Muscle layer of duodenum (tissue), 2 donors: ENCODE results near the gene GULP1.
"Not testable (repeated sequence)": the region's sequence is repeated elsewhere in the genome, so short reads cannot be mapped to it uniquely, and the experiment has no call there.

Experiments used
- H3K27ac ChIP-seq: one replicate; pipeline ENCODE4 v1.7.0; 2013; ENCODE audit warnings: mild to moderate bottlenecking, low read length
- H3K27me3 ChIP-seq: one replicate; pipeline ENCODE4 v1.7.0; 2013; ENCODE audit warnings: low read depth, mild to moderate bottlenecking, control low read depth, low read length
- H3K36me3 ChIP-seq, 2 donors: one replicate each; pipeline ENCODE4 v1.7.0; 2013; ENCODE audit warnings: low read length in 2 of 2, control low read depth in 1 of 2, mild to moderate bottlenecking in 1 of 2; ENCODE audit not compliant: insufficient read depth in 2 of 2, control insufficient read depth in 1 of 2
- H3K4me1 ChIP-seq, 2 donors: one replicate each; pipeline ENCODE4 v1.7.0; 2013; ENCODE audit warnings: low read length in 2 of 2, mild to moderate bottlenecking in 2 of 2, control low read depth in 1 of 2, moderate library complexity in 1 of 2; ENCODE audit not compliant: insufficient read depth in 2 of 2, control insufficient read depth in 1 of 2
- H3K4me3 ChIP-seq, 2 donors: one replicate each; pipeline ENCODE4 v1.7.0; 2013; ENCODE audit warnings: low read length in 2 of 2, low read depth in 1 of 2, mild to moderate bottlenecking in 1 of 2
- H3K9me3 ChIP-seq, 2 donors: one replicate each; pipeline ENCODE4 v1.7.0; 2013; ENCODE audit warnings: low read length in 2 of 2, control low read depth in 1 of 2, mild to moderate bottlenecking in 1 of 2; ENCODE audit not compliant: control insufficient read depth in 1 of 2
- donor health status: healthy.

The GULP1 gene

DNA sequence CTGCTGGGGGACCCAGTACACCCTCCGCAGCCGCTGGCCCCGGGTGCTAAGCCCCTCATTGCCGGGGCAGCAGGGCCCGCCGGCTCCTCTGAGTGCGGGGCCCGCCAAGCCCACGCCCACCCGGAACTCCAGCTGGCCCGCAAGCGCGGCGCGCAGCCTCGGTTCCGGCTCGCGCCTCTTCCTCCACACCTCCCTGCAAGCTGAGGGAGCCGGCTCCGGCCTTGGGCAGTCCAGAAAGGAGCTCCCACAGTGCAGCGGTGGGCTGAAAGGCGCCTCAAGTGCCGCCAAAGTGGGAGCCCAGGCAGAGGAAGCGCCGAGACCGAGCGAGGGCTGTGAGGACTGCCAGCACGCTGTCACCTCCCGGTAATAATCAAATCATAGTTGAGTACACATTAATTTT lies 314.9 kb downstream of the GULP1 start:
- not testable (repeated sequence) for H3K4me1 ChIP-seq, H3K9me3 ChIP-seq, H3K36me3 ChIP-seq, H3K4me3 ChIP-seq, H3K27me3 ChIP-seq, H3K27ac ChIP-seq

- Histone ChIP-seq H3K27me3 (no peaks in the 10 kb centered on the region), H3K27ac (no peak overlapping the region), H3K4me3 (no peak overlapping the region), H3K9me3 (no peaks in the 10 kb centered on the region), H3K36me3 (no peaks in the 10 kb centered on the region), H3K4me1 (no peaks in the 10 kb centered on the region)
These were observed 315.8 kb downstream of the GULP1 start for GRCh38 chr2:188607501-188607900.

DNA sequence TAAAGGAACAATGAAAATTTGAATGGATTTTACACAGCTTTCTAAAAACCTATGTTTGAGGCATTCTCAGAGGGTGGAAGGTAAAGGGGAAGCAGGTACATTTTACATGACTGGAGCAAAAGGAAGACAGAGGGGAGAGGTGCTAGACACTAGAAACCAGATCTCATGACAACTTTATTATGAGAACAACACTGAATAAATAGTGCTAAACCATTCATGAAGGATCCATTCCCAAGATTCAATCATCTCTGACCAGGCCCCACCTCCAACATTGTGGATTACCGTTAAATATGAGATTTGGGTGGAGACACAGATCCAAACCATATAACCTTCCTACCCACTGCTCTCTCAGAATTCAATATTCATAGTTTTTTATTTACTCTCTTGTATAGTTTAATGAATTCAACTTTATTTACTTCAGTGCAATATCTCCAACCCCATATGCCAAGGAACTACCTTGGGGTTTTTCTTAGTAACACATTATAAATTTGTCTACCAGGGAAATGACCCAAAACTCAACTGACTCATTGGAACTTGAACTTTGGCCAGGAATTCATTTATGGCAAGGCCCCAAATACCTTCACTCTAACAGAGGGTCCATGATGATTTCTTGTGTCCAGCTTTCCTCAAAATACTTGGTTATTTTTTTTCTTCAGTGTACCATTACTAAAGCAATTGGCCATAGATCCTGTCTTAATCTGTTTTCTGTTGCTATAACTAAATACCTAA lies 317.8 kb downstream of the GULP1 start:
- no peaks in the 10 kb centered on the region for H3K9me3 ChIP-seq
- H3K36me3 ChIP-seq: no peaks in the 10 kb centered on the region
- H3K27ac ChIP-seq: no peak overlapping the region
- no peaks in the 10 kb centered on the region for H3K4me1 ChIP-seq
- H3K27me3 ChIP-seq: no peaks in the 10 kb centered on the region
- H3K4me3 ChIP-seq: no peak overlapping the region

DNA sequence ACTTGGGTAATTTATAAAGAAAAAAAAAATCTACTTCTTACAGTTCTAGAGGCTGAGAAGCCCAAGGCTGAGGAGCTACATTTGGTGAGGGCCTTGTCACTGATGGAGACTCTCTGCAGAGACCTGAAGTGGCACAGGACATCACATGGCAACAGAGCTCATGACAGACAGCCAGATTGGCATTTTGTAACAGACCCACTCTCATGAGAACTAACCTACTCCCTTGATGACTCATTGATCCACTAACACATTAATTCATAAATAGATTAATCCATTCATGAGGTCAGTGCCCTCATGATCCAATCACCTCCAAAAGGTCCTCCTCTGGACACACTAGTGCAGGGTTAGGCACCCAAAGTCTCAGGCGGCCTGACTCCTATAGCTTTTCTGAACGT lies 318.4 kb downstream of the GULP1 start:
- no peaks in the 10 kb centered on the region for H3K27me3 ChIP-seq
- no peak overlapping the region for H3K4me3 ChIP-seq
- H3K27ac ChIP-seq: no peak overlapping the region
- no peaks in the 10 kb centered on the region for H3K4me1 ChIP-seq
- no peaks in the 10 kb centered on the region for H3K36me3 ChIP-seq
- no peaks in the 10 kb centered on the region for H3K9me3 ChIP-seq

DNA sequence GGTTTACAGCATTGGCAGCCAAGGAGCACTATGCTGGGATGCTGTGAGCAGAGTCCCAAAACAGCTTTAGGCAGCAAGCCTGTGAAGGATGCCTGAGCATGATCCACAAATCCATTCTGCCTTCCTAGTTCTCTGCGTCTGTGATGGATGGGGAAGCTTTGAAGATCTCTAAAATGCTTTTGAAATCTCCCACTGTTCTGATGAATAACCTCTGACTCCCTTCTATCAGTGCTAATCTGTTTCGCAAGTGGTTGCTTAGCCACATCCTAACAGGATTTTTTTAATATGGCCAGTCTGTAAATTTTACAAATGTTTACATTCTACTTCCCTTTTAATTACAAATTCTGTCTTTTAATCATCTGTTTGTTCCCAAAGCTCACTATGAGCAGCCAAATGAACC lies 319.2 kb downstream of the GULP1 start:
- Histone ChIP-seq H3K36me3 (no peaks in the 10 kb centered on the region), H3K27ac (no peak overlapping the region)

GRCh38 chr2:188619146-188619545 lies 327.5 kb downstream of the GULP1 start:
- Histone ChIP-seq H3K4me1 (no peaks in the 10 kb centered on the region), H3K9me3 (peaks cover 0 to 4% of the 10 kb centered on the region in 2 donors), H3K4me3 (no peak overlapping the region)

More for the DNA sequence above, 319.2 kb downstream of the GULP1 start:
- H3K4me1 ChIP-seq: no peaks in the 10 kb centered on the region
- H3K4me3 ChIP-seq: no peak overlapping the region
- no peaks in the 10 kb centered on the region for H3K9me3 ChIP-seq
- no peaks in the 10 kb centered on the region for H3K27me3 ChIP-seq

DNA sequence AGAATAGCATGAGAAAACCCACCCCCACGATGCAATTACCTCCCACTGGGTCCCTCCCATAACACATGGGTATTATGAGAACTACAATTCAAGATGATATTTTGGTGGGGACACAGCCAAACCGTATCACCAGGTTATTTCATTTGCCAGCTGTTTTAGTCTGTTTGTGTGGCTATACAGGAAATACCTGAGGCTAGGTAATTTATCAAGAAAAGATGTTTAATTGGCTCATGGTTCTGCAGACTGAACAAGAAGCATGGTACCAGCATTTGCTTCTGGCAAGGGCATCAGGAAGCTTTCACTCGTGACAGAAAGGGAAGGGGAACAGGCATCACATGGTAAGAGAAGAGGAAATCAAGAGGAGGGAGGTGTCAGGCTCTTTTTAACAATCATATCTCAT lies 329.2 kb downstream of the GULP1 start:
- no peaks in the 10 kb centered on the region for H3K36me3 ChIP-seq
- no peaks in the 10 kb centered on the region for H3K4me1 ChIP-seq
- no peak overlapping the region for H3K27ac ChIP-seq
- no peaks in the 10 kb centered on the region for H3K27me3 ChIP-seq
- no peak overlapping the region for H3K4me3 ChIP-seq
- peaks cover 0 to 4% of the 10 kb centered on the region in 2 donors for H3K9me3 ChIP-seq

More at GRCh38 chr2:188619146-188619545, 327.5 kb downstream of the GULP1 start:
- no peak overlapping the region for H3K27ac ChIP-seq
- no peaks in the 10 kb centered on the region for H3K36me3 ChIP-seq
- H3K27me3 ChIP-seq: no peaks in the 10 kb centered on the region

DNA sequence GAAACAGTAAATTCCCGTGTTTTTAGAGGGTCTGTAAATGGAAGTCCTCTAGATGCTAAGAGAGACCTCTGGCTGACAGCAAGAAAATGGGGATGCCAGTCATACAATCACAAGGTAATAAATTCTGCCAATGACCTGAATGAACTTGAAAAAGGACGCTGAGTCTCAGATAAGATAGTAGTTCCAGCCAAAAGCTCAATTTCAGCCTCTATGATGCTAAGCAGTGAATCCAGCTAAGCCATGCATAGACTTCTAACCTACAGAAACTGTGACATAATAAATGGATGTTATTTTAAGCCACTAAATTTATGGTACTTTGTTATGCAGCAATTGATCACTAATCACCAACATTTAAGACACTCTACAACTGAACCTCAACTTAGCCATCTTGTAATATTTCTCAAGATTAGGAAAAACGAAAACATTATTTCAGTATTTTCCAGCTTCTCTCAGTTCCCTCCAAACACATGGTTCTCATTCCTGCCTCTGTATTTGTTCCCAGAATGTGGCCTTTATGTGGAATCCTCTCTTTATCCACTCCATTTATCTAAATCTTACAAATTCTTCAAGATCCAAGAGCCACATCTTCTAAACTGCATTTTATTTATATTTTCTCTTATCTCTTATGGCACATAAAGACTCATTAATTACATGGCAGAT lies 331.1 kb downstream of the GULP1 start:
- no peaks in the 10 kb centered on the region for H3K4me1 ChIP-seq
- peaks cover 0 to 4% of the 10 kb centered on the region in 2 donors for H3K9me3 ChIP-seq
- H3K27ac ChIP-seq: no peak overlapping the region
- no peaks in the 10 kb centered on the region for H3K36me3 ChIP-seq
- H3K27me3 ChIP-seq: no peaks in the 10 kb centered on the region
- H3K4me3 ChIP-seq: no peak overlapping the region

DNA sequence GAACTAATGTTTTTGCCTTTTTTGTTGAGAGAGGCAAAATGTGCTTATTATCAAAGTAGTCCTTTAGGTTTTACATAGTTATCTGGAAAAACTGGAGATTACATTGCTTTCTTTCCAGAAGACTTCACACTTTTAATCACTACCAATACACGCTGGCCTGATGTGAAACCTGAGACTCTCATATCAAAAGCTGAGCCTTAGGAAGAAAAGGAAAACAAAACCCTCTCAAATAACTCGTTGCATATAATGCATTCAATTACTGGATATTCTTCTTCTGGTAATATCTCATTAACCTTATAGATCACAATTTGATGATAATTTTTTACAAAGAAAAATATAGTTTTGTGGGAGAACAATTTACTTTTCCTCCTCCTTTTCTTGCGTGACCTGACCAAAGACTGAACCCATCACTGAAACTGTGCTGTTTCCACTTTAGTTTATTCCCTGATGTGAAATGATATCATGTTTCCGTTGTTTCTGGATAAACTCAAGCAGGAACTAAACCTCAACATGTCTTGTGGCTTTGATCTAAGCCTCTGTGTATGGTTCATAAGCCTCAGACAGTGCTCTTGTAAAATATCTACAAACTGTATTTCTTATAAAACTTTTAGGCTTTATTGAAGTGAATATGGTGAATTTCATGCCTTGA lies 332.4 kb downstream of the GULP1 start:
- no peak overlapping the region for H3K27ac ChIP-seq

DNA sequence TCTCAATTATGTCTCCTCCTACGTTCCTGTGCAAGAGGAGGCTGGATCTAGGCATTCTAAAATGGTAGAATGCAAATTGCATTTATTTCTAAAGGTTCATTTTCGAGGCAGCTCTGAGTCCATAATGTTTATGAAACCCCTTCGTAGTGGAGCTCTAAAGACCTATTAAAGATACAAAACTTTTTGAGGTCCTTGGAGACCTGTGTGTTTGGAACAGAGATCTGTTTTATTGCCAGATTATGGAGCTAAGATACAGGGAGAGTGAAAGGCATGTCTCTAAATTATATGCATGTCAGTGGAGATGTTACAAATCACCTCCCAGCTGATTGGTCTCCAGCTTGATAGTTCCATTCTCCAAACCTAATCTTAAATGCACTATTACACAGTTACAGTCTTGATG lies 335.8 kb downstream of the GULP1 start:
- H3K4me1 ChIP-seq: peaks cover 11 to 13% of the 10 kb centered on the region in 2 donors
- H3K36me3 ChIP-seq: no peaks in the 10 kb centered on the region
- no peaks in the 10 kb centered on the region for H3K27me3 ChIP-seq
- H3K9me3 ChIP-seq: no peaks in the 10 kb centered on the region
- H3K4me3 ChIP-seq: no peak overlapping the region
- no peak overlapping the region for H3K27ac ChIP-seq

More for the DNA sequence above, 332.4 kb downstream of the GULP1 start:
- H3K9me3 ChIP-seq: peaks cover 0 to 4% of the 10 kb centered on the region in 2 donors
- H3K27me3 ChIP-seq: no peaks in the 10 kb centered on the region
- H3K4me3 ChIP-seq: no peak overlapping the region
- H3K4me1 ChIP-seq: no peaks in the 10 kb centered on the region
- no peaks in the 10 kb centered on the region for H3K36me3 ChIP-seq

GRCh38 chr2:188628989-188629752 lies 337.5 kb downstream of the GULP1 start:
- Histone ChIP-seq H3K36me3 (no peaks in the 10 kb centered on the region), H3K4me1 (peaks cover 11 to 13% of the 10 kb centered on the region in 2 donors), H3K4me3 (no peak overlapping the region), H3K27me3 (no peaks in the 10 kb centered on the region), H3K9me3 (no peaks in the 10 kb centered on the region), H3K27ac (no peak overlapping the region)
